ENCODE results near the gene BCO1.

GRCh38 chr16:81268509-81268908 is 30.0 kb downstream of the BCO1 start:
- TF ChIP-seq CTCF (IDR thresholded peaks at IDR 0.05) (no peak), ZFX (IDR thresholded peaks at IDR 0.05; ENCODE audit: borderline replicate concordance) (no peak)

Measured in 22Rv1 (cell line).